Inflammatory macrophage treated with lipopolysaccharide for 4 hours (primary cell): ENCODE results near the gene UTP4.
A peak's percentile ranks its signal among the peaks of the same experiment; 100 is the strongest.
"Not testable (repeated sequence)": the region's sequence is repeated elsewhere in the genome, so short reads cannot be mapped to it uniquely, and the experiment has no call there.

Experiments
- DNase-seq: peaks from one replicate; pipeline ENCODE4 v3.0.0-alpha.2; 2020

Gene UTP4

GRCh38 chr16:69111216-69111875 lies 21.1 kb upstream of the UTP4 start:
- no peak for DNase-seq

GRCh38 chr16:69111876-69112230 lies 20.6 kb upstream of the UTP4 start:
- no peak for DNase-seq

- peak; percentile 48 for DNase-seq
Observed at GRCh38 chr16:69112285-69113129, 19.9 kb upstream of the UTP4 start.

GRCh38 chr16:69113216-69113615 lies 19.2 kb upstream of the UTP4 start:
- DNase-seq = no peak

GRCh38 chr16:69114346-69114975 lies 18.0 kb upstream of the UTP4 start:
- no peak for DNase-seq

GRCh38 chr16:69114976-69115355 lies 17.5 kb upstream of the UTP4 start:
- DNase-seq = no peak

GRCh38 chr16:69115361-69115760 lies 17.1 kb upstream of the UTP4 start:
- no peak for DNase-seq

- no peak for DNase-seq
Observed at GRCh38 chr16:69115837-69116236, 16.6 kb upstream of the UTP4 start.

- no peak for DNase-seq
Observed at GRCh38 chr16:69116256-69116875, 16.1 kb upstream of the UTP4 start.

GRCh38 chr16:69116906-69117305 lies 15.5 kb upstream of the UTP4 start:
- no peak for DNase-seq

- no peak for DNase-seq
Observed at GRCh38 chr16:69118468-69118867, 14.0 kb upstream of the UTP4 start.

- DNase-seq = no peak
Observed at GRCh38 chr16:69118994-69119393, 13.5 kb upstream of the UTP4 start.

GRCh38 chr16:69119536-69119935 lies 12.9 kb upstream of the UTP4 start:
- DNase-seq = no peak

GRCh38 chr16:69120096-69120664 lies 12.3 kb upstream of the UTP4 start:
- DNase-seq = no peak

- peak; percentile 73 for DNase-seq
Observed at GRCh38 chr16:69123910-69124309, 8.5 kb upstream of the UTP4 start.

GRCh38 chr16:69124406-69124805 lies 8.0 kb upstream of the UTP4 start:
- DNase-seq = not testable (repeated sequence)

- DNase-seq = not testable (repeated sequence)
Observed at GRCh38 chr16:69124961-69125360, 7.5 kb upstream of the UTP4 start.

- no peak for DNase-seq
Observed at GRCh38 chr16:69126221-69126620, 6.2 kb upstream of the UTP4 start.

GRCh38 chr16:69126801-69127200 lies 5.6 kb upstream of the UTP4 start:
- not testable (repeated sequence) for DNase-seq

- DNase-seq = no peak
Observed at GRCh38 chr16:69127966-69128510, 4.4 kb upstream of the UTP4 start.

GRCh38 chr16:69130461-69130860 lies 2.0 kb upstream of the UTP4 start:
- DNase-seq = no peak

- peak; percentile 39 for DNase-seq
Observed at GRCh38 chr16:69131167-69131838, 1.1 kb upstream of the UTP4 start.
